HG03064 (cell line): ENCODE results near the gene GUCD1.

Experiments
- ATAC-seq: cut with Tn5 transposase; IDR thresholded peaks from one replicate; pipeline ENCODE4 v1.9.1; 2021; ENCODE audit warnings: low read depth; ENCODE audit not compliant: unreplicated experiment

The GUCD1 gene

DNA sequence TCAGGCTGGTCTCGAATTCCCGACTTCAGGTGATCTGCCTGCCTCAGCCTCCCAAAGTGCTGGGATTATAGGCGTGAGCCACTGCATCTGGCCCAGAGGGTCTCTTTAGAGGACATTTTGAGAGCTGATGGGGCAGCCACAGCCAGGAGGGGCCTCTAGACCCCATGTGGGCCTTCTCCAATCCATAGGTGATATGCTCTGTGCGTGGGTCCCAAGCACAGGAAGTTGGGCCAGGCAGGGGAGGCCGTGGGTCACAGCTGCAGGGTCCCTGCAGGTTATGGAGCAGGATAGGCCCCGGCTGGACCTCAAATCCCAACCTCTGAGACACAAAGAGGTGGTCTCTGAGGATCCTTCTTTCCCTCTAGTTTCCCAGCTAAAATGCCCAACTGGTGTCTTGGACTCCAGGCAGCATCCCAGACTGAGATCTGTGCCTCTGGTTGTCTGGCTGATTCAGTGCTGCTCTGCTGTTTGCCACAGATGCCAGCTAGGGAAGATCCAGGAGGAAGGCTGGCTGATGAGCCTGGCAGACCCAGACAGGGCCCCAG, 36.4 kb upstream of the GUCD1 start:
- ATAC-seq = no peak

- no peak for ATAC-seq
Measured at GRCh38 chr22:24590596-24591173, 35.7 kb upstream of the GUCD1 start.

DNA sequence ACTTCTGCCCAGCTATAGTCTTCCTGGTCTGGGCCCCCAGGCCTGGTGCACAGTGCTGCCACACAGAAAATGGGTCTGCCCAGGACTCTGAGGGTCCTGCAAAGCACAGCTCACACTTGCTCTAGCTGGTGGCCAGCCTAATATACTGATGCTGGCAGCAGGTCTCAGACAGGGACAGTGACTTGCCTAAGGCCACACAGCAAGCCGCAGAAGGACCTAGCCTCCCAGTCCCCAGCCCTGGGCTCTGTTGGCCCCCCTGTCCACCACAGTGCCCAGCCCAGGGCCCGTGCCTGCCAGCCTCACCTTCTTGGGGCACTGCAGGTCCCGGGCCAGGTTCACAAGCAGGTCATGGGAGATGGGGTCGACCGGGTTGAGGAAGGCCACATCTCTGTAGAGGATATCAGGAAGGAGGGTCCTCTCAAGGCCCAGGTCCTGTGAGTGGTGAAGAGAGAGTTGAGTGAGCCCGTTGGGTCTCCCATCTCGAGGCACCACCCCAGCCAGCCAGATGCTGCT, 34.6 kb upstream of the GUCD1 start:
- ATAC-seq = no peak

- ATAC-seq = no peak
Measured at GRCh38 chr22:24588757-24589481, 34.0 kb upstream of the GUCD1 start.

DNA sequence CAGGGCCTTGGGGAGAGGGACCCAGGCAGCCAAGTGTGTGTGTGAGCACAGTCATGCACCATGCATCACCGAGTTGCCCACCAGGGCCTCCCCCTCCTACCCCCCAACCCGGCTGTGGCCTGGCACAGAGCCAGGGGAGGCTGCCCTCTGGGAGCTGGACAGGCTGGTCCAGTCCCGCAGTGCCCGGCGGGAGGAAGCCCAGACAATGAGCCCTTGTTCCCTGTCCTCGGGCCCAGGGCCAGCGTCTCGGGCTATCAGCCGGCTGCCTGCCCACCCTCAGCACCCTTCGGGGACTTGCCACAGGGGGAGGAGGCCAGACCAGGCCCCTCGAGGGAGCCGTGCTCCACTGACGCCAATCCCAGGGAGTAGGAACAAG, 33.4 kb upstream of the GUCD1 start:
- ATAC-seq = no peak

- ATAC-seq = no peak
Measured at GRCh38 chr22:24587948-24588347, 33.0 kb upstream of the GUCD1 start.

GRCh38 chr22:24587251-24587650, 32.3 kb upstream of the GUCD1 start:
- ATAC-seq = no peak

- ATAC-seq = no peak
Measured at GRCh38 chr22:24585927-24586546, 31.1 kb upstream of the GUCD1 start.

DNA sequence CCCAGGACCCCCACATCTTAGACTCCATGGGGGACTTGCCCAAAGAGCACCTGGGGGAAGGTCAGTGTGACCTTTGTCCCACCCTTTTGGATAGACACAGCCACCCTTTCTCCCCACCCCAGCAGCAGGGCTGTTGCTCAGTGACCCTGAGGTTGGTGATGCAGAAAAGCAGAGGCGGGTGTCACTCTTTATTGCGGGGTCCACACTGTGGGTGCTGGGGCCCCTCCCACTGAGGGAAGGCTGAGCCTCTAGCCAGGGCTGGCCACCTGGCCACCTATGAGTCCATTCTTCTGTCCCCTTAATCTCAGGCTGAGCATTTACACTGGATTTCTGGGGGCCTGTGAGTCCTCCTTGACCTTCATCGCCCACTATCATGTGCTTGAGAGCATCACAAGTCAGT, 30.5 kb upstream of the GUCD1 start:
- no peak for ATAC-seq

DNA sequence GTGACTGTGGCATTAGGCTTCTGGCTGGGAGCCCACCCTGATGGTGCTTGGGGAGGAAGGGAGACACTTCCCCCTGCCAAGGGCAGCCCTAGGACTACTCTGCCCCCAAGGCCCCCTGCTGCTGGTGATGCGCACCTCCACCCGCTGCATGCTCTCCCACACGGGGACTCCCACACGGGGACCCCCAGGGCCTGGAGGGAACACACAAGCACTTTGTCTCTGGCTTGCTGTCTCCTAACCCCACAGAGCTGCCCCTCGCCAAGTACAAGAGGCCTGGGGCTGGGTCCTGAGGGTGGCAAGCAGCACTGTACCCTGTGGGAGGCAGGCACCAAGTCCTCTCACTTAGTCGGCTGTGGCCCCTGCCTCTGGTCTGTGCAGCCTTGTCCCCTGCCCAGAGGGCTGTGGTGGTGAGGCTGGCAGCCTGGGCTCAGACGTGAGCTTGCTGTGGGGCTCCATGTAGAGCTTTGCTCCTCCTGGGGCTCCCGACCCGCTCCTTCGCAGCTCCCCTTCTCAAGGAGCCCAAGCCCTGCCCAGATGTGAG, 30.0 kb upstream of the GUCD1 start:
- no peak for ATAC-seq

GRCh38 chr22:24584166-24584790, 29.3 kb upstream of the GUCD1 start:
- no peak for ATAC-seq

DNA sequence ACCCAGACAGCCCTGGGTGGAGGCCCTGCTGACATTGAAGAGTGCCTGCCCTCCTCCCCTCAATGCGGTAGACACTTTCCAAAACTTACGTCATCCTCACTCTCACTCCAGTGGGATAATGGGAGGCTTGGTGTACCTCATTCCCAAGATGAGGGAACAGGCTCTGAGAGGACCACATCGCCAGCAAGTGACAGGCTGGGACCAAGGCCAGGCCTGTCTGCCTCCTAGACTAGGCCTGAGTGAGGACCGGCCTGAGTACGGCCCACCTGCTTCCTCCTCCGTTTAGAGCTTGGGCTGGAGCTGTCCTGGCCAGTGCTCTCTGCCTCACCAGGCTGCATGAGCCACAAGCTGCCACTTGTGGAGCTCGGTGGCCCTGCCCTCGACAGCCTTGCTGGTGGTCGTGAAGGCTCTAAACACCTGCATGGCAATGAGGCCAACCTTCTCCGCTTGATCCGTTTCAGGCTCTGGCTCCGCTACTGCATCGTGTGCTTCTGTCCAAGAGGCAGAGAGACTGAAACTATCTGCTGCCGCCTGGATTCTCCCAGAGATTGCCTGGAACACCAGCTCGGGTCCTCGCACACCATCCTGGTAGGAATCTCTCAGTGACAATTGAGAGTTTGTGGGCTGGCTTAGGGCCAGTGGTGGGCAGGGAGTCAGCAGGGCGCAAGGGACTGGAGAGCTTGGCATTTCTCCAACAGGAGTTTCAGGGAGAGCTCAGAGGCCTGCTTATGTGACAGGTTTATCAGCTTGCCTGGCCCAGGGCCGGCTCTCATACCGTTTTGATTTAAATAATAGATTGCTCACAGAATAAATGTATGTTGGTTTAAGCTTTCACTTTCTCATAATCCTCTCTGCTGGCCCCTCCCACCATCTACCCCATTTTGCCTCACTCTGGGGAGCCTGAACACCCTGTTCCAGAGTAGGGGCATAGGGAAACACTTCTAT, 28.6 kb upstream of the GUCD1 start:
- no peak for ATAC-seq

DNA sequence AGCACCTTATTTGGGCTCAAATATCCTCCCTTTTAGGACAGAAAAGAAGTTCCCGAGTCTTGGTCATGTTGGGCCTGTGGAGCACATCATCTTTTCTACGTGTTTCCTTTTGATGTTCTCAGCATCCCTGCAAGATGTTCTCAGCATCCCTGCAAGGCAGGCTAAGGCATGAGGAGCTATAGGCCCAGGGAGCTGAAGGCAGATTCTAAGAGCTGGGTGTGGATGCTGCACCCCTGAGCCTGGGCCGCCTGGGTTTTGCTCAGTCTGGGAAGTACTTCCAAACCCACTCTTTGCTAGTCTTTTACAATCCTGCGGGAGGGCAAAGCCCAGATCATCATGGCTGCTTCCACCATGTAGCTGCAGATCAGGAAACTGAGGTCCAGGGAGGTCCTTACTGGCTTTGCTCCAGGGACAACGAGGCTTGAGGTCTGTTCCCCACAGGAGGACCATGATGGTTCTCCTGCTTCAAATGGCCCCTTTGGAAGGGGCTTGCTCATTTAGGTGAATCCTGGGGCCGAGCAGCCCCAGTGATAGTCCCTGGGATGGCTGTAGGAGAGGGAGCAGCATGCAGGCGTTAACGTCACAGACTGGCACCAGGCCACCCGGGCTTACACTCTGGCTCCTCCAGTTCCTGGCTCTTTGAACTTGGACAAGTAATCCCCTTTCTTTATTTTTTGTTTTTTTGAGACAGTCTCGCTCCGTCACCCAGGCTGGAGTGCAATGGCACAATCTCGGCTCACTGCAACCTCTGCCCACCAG, 27.3 kb upstream of the GUCD1 start:
- ATAC-seq = no peak

- ATAC-seq = no peak
Measured at GRCh38 chr22:24580276-24580675, 25.3 kb upstream of the GUCD1 start.

GRCh38 chr22:24579258-24579601, 24.3 kb upstream of the GUCD1 start:
- ATAC-seq = no peak

- no peak for ATAC-seq
Measured at GRCh38 chr22:24578355-24579257, 23.7 kb upstream of the GUCD1 start.

DNA sequence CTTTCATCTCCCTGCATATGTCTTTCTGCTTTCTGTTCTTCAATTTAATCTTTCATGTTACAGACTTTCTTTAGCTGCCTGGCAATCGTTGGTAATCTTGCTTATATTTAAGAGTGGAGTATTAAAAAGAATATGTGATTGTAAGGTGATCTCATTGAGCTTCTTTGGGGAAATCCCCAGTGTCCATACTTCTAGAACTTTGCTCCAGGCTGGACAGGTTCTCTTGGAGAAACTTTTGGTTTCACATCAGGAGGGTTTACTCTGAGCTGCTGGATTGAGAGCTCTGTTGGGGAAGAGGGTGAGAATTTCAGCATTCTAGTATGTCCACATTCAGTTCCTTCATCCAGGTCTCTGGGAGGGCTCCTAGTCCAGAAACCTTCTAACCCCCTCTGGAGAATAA, 21.8 kb upstream of the GUCD1 start:
- no peak for ATAC-seq

GRCh38 chr22:24571266-24571665, 16.3 kb upstream of the GUCD1 start:
- no peak for ATAC-seq
